GM12878 (cell line): ENCODE results near the gene FBXL15. TPM values are rescaled to one million over a fixed set of nuclear protein-coding genes. Genes with fewer than 3 reads are reported as not detected.

Experiments used
- ATF3 ChIP-seq: IDR thresholded peaks from 2 replicates; pipeline ENCODE4 v1.6.1; 2011; ENCODE audit warnings: low read depth, mild to moderate bottlenecking, low read length, moderate library complexity, borderline replicate concordance; ENCODE audit errors: extremely low read depth
- BHLHE40 ChIP-seq, 2 experiments: fragments of 450-650 bp in 1 of 2; IDR thresholded peaks; 2 replicates each; pipeline ENCODE4 v1.6.1; 2011 to 2017; ENCODE audit warnings: low read depth in 2 of 2, borderline replicate concordance in 1 of 2, improper control_type of control experiment in 1 of 2, low read length in 1 of 2, mild to moderate bottlenecking in 1 of 2
- CREB1 ChIP-seq: IDR thresholded peaks from 2 replicates; pipeline ENCODE4 v1.6.1; 2012; ENCODE audit warnings: low read depth, mild to moderate bottlenecking, inconsistent platforms
- ETV6 ChIP-seq, 2 experiments: fragments of 450-650 bp in 1 of 2; IDR thresholded peaks in 1 of 2; conservative IDR thresholded peaks in 1 of 2; 2 replicates each; pipeline ENCODE4 v1.6.1; 2014; ENCODE audit warnings: antibody characterized with exemption in 1 of 2, borderline replicate concordance in 1 of 2, low read depth in 1 of 2, mild to moderate bottlenecking in 1 of 2, moderate library complexity in 1 of 2
- HDGF ChIP-seq: fragments of 450-650 bp; IDR thresholded peaks from 2 replicates; pipeline ENCODE4 v1.6.1; 2016; ENCODE audit warnings: antibody characterized with exemption
- MXI1 ChIP-seq: fragments of 150-350 bp; IDR thresholded peaks from 2 replicates; pipeline ENCODE4 v1.6.1; 2011; ENCODE audit warnings: low read depth, mild to moderate bottlenecking, inconsistent platforms, low read length, improper control_type of control experiment
- NFYB ChIP-seq: IDR thresholded peaks from 2 replicates; pipeline ENCODE4 v1.6.1; 2011; ENCODE audit warnings: low read depth, mild to moderate bottlenecking, low read length, improper control_type of control experiment, moderate library complexity; ENCODE audit not compliant: insufficient read depth
- RAD21 ChIP-seq: IDR thresholded peaks from 2 replicates; pipeline ENCODE4 v1.6.1; 2011; ENCODE audit warnings: mild to moderate bottlenecking, low read depth, low read length, moderate library complexity; ENCODE audit not compliant: insufficient read depth
- RUNX3 ChIP-seq: IDR thresholded peaks from 2 replicates; pipeline ENCODE4 v1.6.1; 2012; ENCODE audit warnings: low read length, inconsistent platforms
- SMC3 ChIP-seq: IDR thresholded peaks from 2 replicates; pipeline ENCODE4 v1.6.1; 2011; ENCODE audit warnings: low read length, improper control_type of control experiment, borderline replicate concordance
- SPI1 ChIP-seq: IDR thresholded peaks from 2 replicates; pipeline ENCODE4 v1.6.1; 2011; ENCODE audit warnings: low read depth, mild to moderate bottlenecking, low read length, moderate library complexity, borderline replicate concordance; ENCODE audit not compliant: insufficient read depth
- STAT3 ChIP-seq: IDR thresholded peaks from 2 replicates; pipeline ENCODE4 v1.6.1; 2011; ENCODE audit warnings: low read depth, low read length, improper control_type of control experiment
- ZBTB33 ChIP-seq: fragments of 450-650 bp; IDR thresholded peaks from 2 replicates; pipeline ENCODE4 v1.6.1; 2017; ENCODE audit warnings: mild to moderate bottlenecking
- ZNF592 ChIP-seq: fragments of 450-650 bp; IDR thresholded peaks from 2 replicates; pipeline ENCODE4 v1.6.1; 2017; ENCODE audit warnings: mild to moderate bottlenecking, moderate library complexity
- polyA plus RNA-seq, 11 experiments: library from polyadenylated mRNA; depleted of rRNA in 4 of 11; unstranded in 6 of 11; stranded (reverse) in 5 of 11; fragments of >200 nt; fragmentation: Nextera tagmentation in 4 of 11; fragmentation: Illumina TruSeq in 1 of 11; extraction: Ambion mirVana in 4 of 11; extraction: Trizol in 1 of 11; gene quantifications; 1 replicate in 1 of 11; 2 replicates in 10 of 11; pipeline versions ENCODE4 v1.2.1 to v1.2.3, GENCODE V29; 2011 to 2016; ENCODE audit warnings: inconsistent platforms in 2 of 11, missing spikeins in 2 of 11, low read depth in 1 of 11
- total RNA-seq, 4 experiments: library from RNA; depleted of rRNA in 3 of 4; stranded (reverse); fragments of >200 nt in 3 of 4; fragmentation: Illumina TruSeq in 1 of 4; extraction: Trizol in 1 of 4; gene quantifications; 2 replicates each; pipeline versions ENCODE4 v1.2.1 to v1.2.3, GENCODE V29; 2013 to 2021
- TF ChIP-seq, protein P1 (sequence below): fragments of 450-650 bp; IDR thresholded peaks from 2 replicates; pipeline ENCODE4 v1.6.1; 2017; ENCODE audit warnings: mild to moderate bottlenecking, moderate library complexity
- TF ChIP-seq, protein P2 (sequence below): IDR thresholded peaks from 2 replicates; pipeline ENCODE4 v1.6.1; 2011; ENCODE audit warnings: borderline replicate concordance, low read depth, mild to moderate bottlenecking, moderate library complexity, low read length; ENCODE audit not compliant: insufficient read depth, poor library complexity, severe bottlenecking

FBXL15 gene
- total and polyA plus RNA-seq, 10 of the 15 experiments (the other 5 are each of a cell fraction or from before 2014, with no cell fraction given) = 0.13 to 21.3 (median 7.9) TPM

DNA sequence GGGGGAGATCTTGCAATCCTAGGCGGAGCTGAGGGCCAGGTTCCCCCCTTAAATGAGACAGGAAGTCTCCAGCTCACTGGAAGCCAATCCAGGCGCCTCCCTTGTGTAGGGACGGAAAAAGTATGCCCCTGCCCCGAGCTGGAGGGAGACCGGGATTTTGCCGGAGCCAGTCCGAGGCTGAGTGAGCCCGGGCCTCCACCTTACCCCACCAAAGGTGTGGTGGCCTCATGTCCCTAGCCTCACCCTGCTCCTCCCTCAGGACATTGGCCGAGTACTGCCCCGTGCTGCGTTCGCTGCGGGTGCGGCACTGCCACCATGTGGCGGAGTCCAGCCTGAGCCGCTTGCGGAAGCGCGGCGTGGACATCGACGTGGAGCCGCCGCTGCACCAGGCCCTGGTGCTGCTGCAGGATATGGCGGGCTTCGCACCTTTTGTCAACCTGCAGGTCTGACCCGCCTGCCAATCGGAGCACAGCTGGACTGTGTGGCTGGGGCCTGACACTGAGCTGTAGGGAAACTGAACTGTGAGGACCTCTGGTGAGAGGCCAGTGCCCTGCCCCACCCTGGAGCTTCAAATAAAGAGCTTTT, 2.0 kb downstream of the FBXL15 start (continued):
- TF ChIP-seq, protein P1, sequence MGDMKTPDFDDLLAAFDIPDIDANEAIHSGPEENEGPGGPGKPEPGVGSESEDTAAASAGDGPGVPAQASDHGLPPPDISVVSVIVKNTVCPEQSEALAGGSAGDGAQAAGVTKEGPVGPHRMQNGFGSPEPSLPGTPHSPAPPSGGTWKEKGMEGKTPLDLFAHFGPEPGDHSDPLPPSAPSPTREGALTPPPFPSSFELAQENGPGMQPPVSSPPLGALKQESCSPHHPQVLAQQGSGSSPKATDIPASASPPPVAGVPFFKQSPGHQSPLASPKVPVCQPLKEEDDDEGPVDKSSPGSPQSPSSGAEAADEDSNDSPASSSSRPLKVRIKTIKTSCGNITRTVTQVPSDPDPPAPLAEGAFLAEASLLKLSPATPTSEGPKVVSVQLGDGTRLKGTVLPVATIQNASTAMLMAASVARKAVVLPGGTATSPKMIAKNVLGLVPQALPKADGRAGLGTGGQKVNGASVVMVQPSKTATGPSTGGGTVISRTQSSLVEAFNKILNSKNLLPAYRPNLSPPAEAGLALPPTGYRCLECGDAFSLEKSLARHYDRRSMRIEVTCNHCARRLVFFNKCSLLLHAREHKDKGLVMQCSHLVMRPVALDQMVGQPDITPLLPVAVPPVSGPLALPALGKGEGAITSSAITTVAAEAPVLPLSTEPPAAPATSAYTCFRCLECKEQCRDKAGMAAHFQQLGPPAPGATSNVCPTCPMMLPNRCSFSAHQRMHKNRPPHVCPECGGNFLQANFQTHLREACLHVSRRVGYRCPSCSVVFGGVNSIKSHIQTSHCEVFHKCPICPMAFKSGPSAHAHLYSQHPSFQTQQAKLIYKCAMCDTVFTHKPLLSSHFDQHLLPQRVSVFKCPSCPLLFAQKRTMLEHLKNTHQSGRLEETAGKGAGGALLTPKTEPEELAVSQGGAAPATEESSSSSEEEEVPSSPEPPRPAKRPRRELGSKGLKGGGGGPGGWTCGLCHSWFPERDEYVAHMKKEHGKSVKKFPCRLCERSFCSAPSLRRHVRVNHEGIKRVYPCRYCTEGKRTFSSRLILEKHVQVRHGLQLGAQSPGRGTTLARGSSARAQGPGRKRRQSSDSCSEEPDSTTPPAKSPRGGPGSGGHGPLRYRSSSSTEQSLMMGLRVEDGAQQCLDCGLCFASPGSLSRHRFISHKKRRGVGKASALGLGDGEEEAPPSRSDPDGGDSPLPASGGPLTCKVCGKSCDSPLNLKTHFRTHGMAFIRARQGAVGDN = no peak
- TF ChIP-seq MXI1 (peak; percentile 36; the same call in 1 of the 2 replicates), HDGF (peak; percentile 71), RUNX3 (peak; percentile 31; the same call in 1 of the 2 replicates), CREB1 (0 out of 2 replicates have a peak, but pooled peaks have one; percentile 11), SMC3 (peak; percentile 58), STAT3 (no peak), BHLHE40 (IDR thresholded peaks at IDR 0.05; ENCODE audit: borderline replicate concordance in 1 of 2, low read depth in 2 of 2, low read length in 1 of 2) (peak in 1 of 2 experiments; percentile 62; a peak in 2 of 4 replicates), ATF3 (no peak), ZBTB33 (peak; percentile 99), ETV6 (conservative IDR thresholded peaks at IDR 0.05 in 1 of 2, IDR thresholded peaks at IDR 0.05 in 1 of 2; ENCODE audit: borderline replicate concordance in 1 of 2, low read depth in 1 of 2) (peak in 1 of 2 experiments; percentile 47; a peak in 1 of 4 replicates), NFYB (0 out of 2 replicates have a peak, but pooled peaks have one; percentile 21), ZNF592 (no peak), RAD21 (peak; percentile 67), SPI1 (peak; percentile 6; the same call in 1 of the 2 replicates)
- TF ChIP-seq, protein P2, sequence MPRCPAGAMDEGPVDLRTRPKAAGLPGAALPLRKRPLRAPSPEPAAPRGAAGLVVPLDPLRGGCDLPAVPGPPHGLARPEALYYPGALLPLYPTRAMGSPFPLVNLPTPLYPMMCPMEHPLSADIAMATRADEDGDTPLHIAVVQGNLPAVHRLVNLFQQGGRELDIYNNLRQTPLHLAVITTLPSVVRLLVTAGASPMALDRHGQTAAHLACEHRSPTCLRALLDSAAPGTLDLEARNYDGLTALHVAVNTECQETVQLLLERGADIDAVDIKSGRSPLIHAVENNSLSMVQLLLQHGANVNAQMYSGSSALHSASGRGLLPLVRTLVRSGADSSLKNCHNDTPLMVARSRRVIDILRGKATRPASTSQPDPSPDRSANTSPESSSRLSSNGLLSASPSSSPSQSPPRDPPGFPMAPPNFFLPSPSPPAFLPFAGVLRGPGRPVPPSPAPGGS = no peak
